ENCODE results near the gene PRR14.

The PRR14 gene

GRCh38 chr16:30656388-30656787 lies 5.6 kb downstream of the PRR14 start:
- H3K36me3 ChIP-seq (ENCODE audit: low read depth) = peaks cover 43% of the 10 kb centered on the region
- ATAC-seq (ENCODE audit: low read depth) (no peak), DNase-seq (ENCODE audit: low spot score) (no peak)
- peak overlapping the region; percentile 94 for H3K27ac ChIP-seq (ENCODE audit: poor library complexity, severe bottlenecking)
- no peak overlapping the region for H3K4me3 ChIP-seq (ENCODE audit: severe bottlenecking)
- TF ChIP-seq CTCF (IDR thresholded peaks at IDR 0.05; ENCODE audit: poor library complexity, severe bottlenecking) = no peak
- H3K9me3 ChIP-seq (ENCODE audit: severe bottlenecking) = no peaks in the 10 kb centered on the region
- H3K4me1 ChIP-seq (ENCODE audit: insufficient read depth, poor library complexity, severe bottlenecking) = no peaks in the 10 kb centered on the region
- H3K27me3 ChIP-seq (ENCODE audit: insufficient read depth, poor library complexity, severe bottlenecking) = no peaks in the 10 kb centered on the region

- DNase-seq (ENCODE audit: low spot score) = no peak
- TF ChIP-seq CTCF (IDR thresholded peaks at IDR 0.05; ENCODE audit: poor library complexity, severe bottlenecking) = no peak
- peak; percentile 0; the same call in 1 of the 3 replicates for ATAC-seq (ENCODE audit: low read depth)
- H3K36me3 ChIP-seq (ENCODE audit: low read depth) = peaks cover 51% of the 10 kb centered on the region
- H3K4me1 ChIP-seq (ENCODE audit: insufficient read depth, poor library complexity, severe bottlenecking) = no peaks in the 10 kb centered on the region
- no peaks in the 10 kb centered on the region for H3K27me3 ChIP-seq (ENCODE audit: insufficient read depth, poor library complexity, severe bottlenecking)
- peak overlapping the region; percentile 34 for H3K4me3 ChIP-seq (ENCODE audit: severe bottlenecking)
- H3K9me3 ChIP-seq (ENCODE audit: severe bottlenecking) = no peaks in the 10 kb centered on the region
- peak overlapping the region; percentile 94 for H3K27ac ChIP-seq (ENCODE audit: poor library complexity, severe bottlenecking)
These were observed 6.5 kb downstream of the PRR14 start for GRCh38 chr16:30656974-30657865.

- TF ChIP-seq CTCF (IDR thresholded peaks at IDR 0.05; ENCODE audit: poor library complexity, severe bottlenecking) = peak; percentile 98
- peak; percentile 76 for ATAC-seq (ENCODE audit: low read depth)
- Histone ChIP-seq H3K27me3 (ENCODE audit: insufficient read depth, poor library complexity, severe bottlenecking) (no peaks in the 10 kb centered on the region), H3K4me1 (ENCODE audit: insufficient read depth, poor library complexity, severe bottlenecking) (no peaks in the 10 kb centered on the region), H3K36me3 (ENCODE audit: low read depth) (peaks cover 54% of the 10 kb centered on the region), H3K9me3 (ENCODE audit: severe bottlenecking) (no peaks in the 10 kb centered on the region), H3K4me3 (ENCODE audit: severe bottlenecking) (peak within 1 kb of the TSS; percentile 62), H3K27ac (ENCODE audit: poor library complexity, severe bottlenecking) (peak within 1 kb of the TSS; percentile 94)
- peak; percentile 100 for DNase-seq (ENCODE audit: low spot score)
These were observed 7.3 kb downstream of the PRR14 start, which contains the start of gene FBRS for GRCh38 chr16:30657866-30658730. TSS of gene FBRS (plus strand) at chr16:30658431. CDS start at chr16:30659519, 1,088 bp downstream.

- DNase-seq (ENCODE audit: low spot score) (no peak), ATAC-seq (ENCODE audit: low read depth) (peak; percentile 29)
- no peaks in the 10 kb centered on the region for H3K4me1 ChIP-seq (ENCODE audit: insufficient read depth, poor library complexity, severe bottlenecking)
- H3K27ac ChIP-seq (ENCODE audit: poor library complexity, severe bottlenecking) = peak overlapping the region; percentile 94
- H3K9me3 ChIP-seq (ENCODE audit: severe bottlenecking) = no peaks in the 10 kb centered on the region
- H3K27me3 ChIP-seq (ENCODE audit: insufficient read depth, poor library complexity, severe bottlenecking) = no peaks in the 10 kb centered on the region
- H3K36me3 ChIP-seq (ENCODE audit: low read depth) = peaks cover 56% of the 10 kb centered on the region
- TF ChIP-seq CTCF (IDR thresholded peaks at IDR 0.05; ENCODE audit: poor library complexity, severe bottlenecking) = peak; percentile 10
- H3K4me3 ChIP-seq (ENCODE audit: severe bottlenecking) = peak overlapping the region; percentile 62
These were observed 8.2 kb downstream of the PRR14 start for GRCh38 chr16:30658731-30659506.

Data from RWPE2 (cell line).